ENCODE results near the gene USP21.

Gene USP21

DNA sequence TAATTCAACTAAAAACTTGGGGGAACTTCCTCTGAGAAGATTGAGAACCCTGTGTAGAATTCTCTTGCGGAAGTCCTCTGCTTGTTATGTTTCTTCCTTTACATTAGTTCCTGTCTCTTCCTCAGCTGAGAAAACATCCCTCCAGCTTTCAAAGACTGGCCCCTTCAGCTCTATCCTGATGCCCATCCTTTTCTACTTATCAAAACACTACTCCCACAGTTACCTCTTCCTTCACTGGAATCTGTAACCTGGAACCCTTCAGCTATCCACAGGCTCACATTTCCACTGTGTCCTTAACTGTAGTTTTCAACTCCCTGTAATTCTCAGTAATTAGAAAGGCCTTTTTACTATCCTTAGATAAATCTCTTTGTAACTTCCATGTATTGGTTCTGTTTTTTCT, 20.9 kb upstream of the USP21 start:
- DNase-seq = no peak

DNA sequence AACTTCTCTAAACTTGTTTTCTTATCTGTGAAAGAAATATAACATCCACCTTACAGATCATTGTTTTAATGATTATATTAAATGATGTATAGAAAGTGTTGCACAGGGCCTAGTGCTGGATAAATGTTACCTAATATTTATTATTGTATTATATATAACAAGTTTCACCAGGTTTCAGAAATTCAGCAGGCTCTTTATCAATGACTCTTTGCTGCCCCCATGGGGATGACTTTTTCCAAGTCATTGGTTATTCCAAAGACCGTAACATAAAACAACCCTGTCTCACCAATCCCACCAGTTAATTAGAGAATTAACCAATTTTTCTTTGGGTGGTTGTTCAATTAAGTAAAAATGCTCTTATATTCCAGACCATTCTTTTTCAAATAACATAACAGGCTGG, 19.5 kb upstream of the USP21 start:
- peak in 1 of 2 experiments; percentile 17 for DNase-seq

DNA sequence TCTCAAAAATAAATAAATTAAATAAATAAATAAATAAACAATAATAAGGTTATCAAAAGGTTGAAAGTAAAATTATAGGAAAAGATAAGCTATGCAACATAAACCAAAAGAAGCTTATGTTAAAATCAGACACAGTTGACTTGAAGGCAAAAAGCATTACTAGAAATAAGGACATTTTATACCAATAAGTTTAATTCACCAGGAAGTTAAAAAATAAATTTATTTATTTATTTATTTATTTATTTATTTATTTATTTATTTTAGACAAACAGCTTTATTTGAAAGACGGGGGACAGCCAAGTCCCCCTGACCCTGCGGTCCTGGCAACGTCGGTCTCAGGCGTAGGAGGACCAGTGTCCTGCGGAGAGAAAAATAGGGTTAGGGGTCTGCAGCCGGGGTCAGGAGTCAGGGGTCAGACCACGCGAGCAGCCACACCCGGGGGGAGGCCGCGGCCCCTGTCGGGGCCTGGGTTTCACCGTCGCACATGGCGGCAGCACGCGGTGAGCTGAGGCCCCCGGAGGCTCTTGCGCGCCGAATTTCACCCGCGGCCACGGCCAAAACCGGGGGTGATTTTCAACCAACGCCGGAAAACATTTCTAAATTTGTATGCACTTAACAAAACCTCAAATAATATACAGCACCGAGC, 18.4 kb upstream of the USP21 start:
- DNase-seq = no peak

DNA sequence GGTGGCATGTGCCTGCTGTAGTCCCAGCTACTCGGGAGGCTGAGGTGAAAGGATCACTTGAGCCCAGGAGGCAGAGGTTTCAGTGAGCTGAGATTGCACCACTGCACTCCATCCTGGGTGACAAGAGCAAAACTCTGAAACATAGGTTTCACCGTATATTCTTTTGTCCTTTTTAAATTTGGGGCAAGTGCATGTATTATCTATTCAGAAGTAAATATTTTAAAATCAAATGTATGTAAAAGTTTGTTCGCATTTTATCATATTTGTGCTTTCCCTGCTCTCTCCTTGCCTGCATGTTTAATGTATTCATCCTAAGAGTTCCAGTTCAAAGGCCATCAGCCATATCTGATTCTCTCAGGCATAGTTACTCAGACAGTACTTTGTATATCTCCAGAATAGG, 13.5 kb upstream of the USP21 start:
- DNase-seq = no peak

DNA sequence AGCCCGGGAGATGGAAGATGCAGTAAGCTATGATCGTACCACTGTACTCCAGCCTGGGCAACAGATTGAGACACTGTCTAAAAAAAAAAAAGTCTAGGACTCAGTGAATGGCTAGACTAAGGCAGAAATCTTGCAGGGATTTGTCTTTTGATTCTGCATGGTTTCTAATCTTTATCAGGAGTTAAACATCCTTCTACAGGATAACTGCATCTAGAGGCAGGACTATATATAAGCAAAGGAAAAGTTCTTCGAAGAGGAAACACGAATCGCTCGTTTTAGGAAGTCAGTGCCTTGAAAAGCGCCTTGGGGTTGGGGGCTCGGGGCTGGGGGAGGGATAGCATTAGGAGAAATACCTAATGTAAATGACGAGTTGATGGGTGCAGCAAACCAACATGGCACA, 6.1 kb upstream of the USP21 start:
- DNase-seq = no peak

DNA sequence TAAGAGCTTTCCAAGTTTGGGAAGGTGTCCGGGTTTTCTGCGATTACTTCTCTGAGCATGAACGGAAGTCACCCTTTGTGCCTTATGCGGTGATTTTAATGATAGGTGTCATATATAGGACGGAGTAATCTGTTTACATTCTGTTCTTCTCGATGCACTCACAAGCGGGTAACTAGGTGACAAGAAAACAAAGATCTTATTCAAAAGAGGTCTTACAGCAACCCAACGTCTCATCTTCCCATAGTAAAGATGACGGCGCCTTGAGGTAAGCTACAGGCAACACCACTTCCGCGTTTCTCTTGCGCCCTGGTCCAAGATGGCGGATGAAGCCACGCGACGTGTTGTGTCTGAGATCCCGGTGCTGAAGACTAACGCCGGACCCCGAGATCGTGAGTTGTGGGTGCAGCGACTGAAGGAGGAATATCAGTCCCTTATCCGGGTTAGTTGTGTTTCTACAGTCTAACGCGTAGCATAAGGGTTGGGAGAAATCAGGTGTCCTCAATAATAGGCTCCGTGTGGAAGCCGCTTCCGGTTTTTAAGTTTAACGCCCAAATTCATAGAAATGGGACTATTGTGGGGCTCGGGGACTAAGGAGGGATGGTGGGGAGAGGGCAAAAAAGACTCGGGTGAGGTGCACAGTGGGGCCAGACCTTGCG, 5.5 kb upstream of the USP21 start, which contains the start of gene UFC1:
Gene UFC1, plus strand, starts transcription at position 297 of the 656 bp plus-strand sequence. Its CDS starts 20 bp downstream, at position 317.
- DNase-seq = peak; percentile 63 to 78

DNA sequence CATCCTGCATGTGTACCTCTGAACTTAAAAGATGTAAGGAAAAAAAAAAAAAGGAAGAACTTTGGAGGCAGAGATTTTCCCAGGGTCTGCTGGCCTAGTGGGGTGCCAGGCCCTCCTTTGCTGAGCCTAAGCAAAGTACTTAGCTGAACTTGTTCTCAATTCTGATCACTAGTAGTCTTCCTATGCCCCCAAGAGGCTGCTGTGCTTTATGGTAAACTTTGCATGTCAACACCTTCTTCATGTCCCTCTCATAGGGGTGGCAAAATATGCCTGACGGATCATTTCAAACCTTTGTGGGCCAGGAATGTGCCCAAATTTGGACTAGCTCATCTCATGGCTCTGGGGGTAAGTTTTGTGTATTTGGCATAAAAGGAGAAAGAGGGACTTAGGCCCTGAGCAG, 1.4 kb upstream of the USP21 start:
- DNase-seq = no peak

DNA sequence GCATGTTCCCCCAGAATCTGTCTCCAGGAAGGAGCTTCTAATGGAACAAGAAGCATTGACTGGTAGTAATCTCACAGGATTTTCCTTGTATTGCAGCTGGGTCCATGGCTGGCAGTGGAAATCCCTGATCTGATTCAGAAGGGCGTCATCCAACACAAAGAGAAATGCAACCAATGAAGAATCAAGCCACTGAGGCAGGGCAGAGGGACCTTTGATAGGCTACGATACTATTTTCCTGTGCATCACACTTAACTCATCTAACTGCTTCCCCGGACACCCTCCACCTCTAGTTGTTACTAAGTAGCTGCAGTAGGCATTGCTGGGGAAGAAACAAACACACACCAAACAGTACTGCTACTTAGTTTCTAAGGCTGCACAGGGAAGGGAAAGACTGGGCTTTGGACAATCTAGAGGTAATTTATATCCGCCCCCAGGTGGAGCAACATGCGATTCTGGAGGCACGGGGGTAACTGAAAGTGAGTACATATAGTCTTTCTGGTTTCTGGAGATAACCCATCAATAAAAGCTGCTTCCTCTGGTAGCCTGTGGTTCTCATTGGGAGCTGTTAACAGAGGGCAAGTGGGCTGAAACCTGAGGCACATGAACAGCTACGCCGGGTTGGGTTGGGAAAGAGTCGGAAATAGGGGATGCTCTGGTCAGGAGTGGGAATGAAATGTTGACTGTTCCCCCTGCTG, 837 bp upstream of the USP21 start:
- no peak for DNase-seq

DNA sequence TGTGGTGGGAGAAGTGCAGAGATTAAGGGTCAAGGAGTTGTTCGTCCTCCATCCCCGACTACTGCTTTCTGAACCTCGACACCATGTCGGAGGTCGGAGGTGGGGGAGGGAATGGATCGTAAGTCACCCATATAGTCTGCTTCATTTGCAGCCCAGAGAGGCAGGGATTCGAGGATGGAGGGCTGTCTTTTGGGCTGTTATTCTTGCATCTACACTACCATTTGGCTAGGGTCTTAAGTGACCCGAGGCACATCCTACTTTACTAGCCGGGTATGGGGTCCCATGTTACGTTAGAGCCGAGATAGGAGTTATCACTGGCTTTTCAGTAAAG, 578 bp downstream of the USP21 start:
- no peak for DNase-seq

DNA sequence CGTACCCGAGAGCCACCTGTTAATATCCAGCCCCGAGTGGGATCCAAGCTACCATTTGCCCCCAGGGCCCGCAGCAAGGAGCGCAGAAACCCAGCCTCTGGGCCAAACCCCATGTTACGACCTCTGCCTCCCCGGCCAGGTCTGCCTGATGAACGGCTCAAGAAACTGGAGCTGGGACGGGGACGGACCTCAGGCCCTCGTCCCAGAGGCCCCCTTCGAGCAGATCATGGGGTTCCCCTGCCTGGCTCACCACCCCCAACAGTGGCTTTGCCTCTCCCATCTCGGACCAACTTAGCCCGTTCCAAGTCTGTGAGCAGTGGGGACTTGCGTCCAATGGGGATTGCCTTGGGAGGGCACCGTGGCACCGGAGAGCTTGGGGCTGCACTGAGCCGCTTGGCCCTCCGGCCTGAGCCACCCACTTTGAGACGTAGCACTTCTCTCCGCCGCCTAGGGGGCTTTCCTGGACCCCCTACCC, 1.4 kb downstream of the USP21 start:
- DNase-seq = no peak

DNA sequence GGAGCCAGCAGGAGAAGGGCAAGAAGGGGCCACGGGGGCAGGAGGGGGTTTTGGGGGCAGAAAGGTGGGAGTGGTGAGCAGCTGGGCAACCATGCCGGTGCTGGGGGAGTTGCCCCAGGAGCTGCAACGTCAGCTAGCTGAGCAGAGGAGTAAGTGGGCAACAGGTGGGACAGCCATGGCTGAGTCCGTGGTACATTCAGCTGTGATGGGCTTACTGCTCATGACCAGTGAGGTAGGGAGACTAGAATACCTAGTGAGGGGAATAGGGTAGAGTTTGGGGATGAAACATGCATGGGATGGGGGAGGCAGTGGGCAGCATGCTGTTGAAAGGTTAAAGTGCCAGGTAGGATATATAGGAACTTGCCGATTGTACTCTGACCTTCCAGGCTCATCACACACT, 2.4 kb downstream of the USP21 start:
- no peak for DNase-seq

DNA sequence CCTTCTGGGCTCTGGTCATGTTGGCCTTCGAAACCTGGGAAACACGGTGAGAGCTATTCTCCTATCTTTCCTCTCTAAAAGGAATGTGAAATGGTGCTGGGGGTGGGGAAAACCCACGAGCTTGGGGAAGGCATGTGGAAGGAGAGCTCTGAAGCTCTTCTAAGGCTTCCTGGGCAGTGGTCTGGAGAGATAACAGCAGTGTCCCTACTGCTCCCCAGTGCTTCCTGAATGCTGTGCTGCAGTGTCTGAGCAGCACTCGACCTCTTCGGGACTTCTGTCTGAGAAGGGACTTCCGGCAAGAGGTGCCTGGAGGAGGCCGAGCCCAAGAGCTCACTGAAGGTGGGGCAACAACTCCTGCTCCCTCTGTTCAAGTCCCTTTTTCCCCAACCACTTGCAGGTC, 2.8 kb downstream of the USP21 start:
- no peak for DNase-seq

DNA sequence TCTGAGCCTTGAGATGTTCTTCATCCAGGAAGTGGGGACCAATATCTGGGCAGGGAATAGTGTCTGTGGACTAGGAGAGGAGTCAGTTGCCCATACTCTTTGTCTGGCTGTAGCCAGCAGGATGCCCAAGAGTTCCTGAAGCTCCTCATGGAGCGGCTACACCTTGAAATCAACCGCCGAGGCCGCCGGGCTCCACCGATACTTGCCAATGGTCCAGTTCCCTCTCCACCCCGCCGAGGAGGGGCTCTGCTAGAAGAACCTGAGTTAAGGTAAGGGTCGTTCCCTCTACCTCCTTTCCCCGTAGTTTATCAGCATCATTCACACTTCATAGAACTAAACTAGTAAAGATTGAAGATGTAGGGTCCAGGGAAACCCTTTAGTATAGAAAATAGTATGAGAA, 3.5 kb downstream of the USP21 start:
- DNase-seq = no peak

DNA sequence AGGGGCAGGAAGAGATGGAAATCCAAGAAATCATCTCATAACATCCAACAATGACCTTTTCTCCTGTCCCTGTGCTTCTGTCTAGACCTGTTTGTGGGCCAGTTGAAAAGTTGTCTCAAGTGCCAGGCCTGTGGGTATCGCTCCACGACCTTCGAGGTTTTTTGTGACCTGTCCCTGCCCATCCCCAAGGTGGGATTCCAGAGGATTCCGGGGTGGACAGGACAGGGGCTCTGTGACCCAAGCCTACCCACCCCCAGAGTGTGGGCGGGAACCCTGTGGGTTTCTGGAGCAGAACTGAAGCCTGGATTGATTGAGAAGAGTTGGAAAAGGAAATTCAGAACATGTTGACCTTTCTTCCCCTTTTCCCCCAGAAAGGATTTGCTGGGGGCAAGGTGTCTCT, 4.5 kb downstream of the USP21 start:
- DNase-seq = no peak

DNA sequence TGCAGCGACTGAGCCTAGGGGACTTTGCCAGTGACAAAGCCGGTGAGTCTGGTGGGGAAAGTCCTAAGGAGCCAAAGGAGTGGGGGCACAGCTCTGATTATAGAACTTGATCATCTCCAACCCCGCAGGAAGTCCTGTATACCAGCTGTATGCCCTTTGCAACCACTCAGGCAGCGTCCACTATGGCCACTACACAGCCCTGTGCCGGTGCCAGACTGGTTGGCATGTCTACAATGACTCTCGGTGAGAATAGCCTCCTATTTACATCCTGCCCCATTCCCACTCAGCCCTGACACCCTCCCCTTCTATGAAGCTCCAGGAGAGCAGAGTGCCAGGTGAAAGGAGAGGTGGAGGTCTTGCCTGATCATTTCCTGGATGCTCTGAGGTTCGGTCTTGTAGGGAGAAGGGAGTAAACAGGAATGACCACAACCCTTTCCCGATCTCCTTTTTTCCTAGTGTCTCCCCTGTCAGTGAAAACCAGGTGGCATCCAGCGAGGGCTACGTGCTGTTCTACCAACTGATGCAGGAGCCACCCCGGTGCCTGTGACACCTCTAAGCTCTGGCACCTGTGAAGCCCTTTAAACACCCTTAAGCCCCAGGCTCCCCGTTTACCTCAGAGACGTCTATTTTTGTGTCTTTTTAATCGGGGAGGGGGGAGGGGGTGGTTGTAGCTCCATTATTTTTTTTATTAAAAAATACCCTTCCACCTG, 5.8 kb downstream of the USP21 start:
- DNase-seq = no peak

DNA sequence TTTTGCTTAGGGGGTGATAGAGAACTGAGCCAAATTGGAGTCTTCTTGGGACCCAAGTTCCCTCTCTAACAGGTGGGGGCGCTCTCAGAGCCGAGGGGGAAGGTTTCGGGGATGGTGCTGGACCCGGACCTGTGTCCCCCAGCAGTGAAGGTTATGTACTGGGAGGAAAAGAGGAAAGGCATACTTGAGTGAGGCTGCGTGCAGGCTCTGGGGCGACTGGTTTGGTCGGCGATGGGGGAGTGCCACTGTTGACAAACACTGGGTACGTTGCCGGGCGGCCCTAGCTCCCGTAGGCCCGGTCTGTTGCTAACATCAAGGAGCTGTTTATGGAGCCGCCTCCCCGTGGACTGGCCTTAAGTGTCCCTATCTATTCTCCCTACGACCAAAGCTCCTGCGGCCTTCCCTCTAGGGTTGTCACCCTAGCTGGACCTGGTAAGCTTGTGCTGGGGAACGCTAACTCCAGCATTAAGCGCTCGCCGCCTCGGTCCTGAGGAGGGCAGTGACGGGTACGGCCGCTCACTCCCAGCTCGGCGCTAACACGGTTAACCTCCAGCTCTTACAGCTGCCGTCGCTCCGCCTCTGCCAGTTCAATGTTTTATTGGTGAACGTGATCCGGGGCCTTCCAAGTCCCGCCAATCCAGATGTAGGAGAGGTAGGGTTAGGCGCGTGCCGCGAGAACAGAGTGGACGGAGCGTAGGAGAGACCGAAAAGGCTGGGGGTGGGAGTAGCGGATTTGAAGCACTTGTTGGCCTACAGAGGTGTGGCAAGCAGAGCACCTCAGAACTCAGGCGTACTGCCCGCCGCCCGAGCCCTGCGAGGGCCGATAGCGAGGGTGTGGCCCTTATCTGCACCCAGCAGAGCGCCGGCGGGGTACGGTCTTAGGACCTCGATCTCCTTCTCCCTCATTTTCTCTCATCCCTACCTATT, 6.7 kb downstream of the USP21 start, which contains the start of gene PPOX:
Gene PPOX, plus strand, starts transcription at position 685 of the 927 bp plus-strand sequence. CDS start 422 bp downstream, outside the sequence.
- peak; percentile 80 to 89 for DNase-seq

DNA sequence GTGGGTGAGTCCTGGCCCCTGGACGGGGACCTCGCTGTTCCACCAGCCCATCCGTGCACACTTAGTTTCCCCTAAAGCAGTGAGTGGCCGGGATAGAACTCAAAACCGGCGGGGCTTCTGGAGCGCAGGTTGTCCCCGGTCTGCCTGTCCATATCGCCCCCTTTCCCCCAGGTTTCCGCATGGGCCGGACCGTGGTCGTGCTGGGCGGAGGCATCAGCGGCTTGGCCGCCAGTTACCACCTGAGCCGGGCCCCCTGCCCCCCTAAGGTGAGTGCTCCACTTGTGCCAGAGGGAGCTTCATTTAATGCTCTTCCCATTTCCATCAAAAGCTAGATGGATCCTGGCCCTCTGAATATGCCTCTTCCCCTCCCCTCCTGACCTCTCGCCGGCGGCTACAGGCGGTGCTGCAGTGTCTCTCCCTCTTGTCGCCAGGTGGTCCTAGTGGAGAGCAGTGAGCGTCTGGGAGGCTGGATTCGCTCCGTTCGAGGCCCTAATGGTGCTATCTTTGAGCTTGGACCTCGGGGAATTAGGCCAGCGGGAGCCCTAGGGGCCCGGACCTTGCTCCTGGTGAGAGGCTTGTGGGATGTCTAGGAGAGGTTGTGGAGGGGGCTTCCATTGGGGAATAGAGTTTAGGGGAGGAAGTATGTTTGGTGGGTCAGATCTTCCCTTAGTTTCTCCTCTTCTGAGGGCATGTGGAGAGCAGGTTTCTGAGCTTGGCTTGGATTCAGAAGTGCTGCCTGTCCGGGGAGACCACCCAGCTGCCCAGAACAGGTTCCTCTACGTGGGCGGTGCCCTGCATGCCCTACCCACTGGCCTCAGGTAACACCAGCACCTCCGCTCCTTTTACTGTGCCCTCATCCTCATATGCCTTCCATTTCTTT, 7.6 kb downstream of the USP21 start:
- DNase-seq = no peak

DNA sequence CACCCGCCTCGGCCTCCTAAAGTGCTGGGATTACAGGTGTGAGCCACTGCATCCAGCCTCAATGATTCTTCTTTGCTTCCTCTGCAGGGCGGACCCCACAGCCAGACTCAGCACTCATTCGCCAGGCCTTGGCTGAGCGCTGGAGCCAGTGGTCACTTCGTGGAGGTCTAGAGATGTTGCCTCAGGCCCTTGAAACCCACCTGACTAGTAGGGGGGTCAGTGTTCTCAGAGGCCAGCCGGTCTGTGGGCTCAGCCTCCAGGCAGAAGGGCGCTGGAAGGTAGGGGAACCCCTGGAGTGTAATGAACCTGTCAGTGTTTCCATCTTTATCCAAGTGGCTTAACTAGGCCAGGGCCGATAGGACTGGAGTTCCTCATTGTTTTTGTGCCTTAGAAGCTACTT, 9.6 kb downstream of the USP21 start:
- DNase-seq = no peak

DNA sequence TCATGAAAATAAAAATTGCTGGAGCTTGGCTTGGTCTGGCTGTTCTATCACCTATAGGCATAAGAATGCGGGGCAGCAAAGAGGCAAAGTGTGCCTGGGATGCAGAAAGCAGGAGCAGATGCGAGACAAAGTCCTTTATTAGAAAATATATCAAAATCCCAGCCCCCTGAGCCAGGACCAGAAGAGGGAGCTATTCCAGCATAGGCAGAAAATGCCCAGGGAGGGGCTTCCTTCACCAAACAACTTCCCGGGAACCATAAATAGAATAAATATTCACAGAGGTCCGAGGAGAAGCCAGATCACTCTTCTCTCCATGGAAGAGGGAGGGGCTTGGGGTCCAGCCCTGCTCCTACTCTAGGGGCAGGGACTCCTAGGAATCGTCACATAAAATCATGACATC, 11.9 kb downstream of the USP21 start:
- DNase-seq = no peak

DNA sequence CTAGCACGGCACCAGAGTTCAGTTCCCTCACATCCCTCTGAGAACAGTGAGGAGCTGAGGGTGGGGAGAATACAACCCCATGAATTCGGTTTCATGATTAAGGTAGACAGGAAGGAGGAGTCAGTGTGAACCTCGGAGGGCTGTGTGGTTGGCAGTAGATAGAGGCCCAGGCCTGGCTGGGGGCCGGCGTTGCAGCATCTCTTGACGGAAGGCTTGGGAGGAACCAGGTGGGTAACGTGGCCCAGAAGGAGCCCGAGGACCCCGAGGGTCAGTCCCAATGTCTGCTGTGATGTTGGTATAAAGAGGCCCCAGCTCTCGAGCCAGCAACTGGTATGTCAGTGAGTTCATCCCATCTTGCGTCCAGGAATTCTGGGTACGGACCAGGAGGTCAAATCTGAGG, 12.4 kb downstream of the USP21 start:
- DNase-seq = no peak

DNA sequence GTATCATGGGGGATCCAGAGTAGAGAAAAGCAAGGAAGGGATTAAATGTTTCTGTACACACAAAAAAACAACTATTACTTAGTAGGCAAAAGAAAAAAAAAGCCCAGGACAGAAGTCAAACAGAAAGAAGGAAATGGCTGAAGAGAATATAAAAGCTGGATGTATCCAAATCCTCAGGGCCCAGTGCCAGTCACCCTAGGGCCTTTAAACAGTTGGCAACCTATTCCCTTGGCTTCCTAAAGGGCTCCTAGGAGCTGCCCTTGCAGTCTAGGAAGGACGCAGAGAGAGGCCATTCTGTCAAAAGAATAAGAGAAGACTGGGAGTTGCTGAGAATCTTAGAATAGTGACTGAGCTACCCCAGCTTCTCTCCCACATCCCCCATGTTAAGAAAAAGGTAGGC, 13.0 kb downstream of the USP21 start:
- DNase-seq = no peak

All from stimulated activated CD4-positive, alpha-beta T cell treated with anti-CD3 and anti-CD28 coated beads, Interleukin-4, amount 100 ng/mL, for 4 hours (primary cell).